Stromal cell of bone marrow (primary cell): Measurements from ENCODE around the gene ELMO1.

Experiments used
- DNase-seq: peaks from one replicate; pipeline ENCODE4 v3.0.0-alpha.2; 2012; ENCODE audit warnings: low read depth

The ELMO1 gene

DNA sequence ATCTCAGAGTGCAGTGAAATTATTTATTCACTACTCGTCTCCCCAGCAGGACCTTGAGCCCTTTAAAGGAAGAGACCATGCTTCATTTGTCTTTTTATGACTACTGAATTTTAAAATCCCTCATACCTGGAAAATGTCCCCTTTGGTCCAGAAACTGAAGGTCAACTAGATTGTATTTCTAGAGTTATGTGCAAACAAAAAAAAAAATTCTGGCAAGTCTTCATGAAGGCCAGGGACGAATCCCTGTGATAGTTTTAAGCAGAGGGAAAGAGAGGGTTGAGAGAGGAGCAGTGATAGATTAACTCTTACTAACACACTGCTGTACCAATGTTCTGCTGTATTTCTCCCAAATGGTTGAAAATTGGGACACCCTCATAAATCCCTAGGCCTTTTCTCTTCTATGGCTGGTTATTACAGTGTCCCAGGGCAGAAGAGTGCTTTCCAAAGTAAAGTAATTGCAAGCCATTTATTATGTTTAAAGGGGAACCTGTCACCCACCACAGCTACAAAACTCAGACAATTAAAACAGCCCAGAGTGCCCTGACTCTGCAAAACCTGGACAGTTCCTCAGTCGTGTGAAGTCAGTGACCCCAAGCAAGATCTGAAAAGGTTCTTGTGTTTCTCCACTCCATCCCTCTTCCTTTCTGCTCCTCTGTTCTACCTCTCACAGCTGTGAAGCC is 541.6 kb downstream of the ELMO1 start:
- no peak for DNase-seq

DNA sequence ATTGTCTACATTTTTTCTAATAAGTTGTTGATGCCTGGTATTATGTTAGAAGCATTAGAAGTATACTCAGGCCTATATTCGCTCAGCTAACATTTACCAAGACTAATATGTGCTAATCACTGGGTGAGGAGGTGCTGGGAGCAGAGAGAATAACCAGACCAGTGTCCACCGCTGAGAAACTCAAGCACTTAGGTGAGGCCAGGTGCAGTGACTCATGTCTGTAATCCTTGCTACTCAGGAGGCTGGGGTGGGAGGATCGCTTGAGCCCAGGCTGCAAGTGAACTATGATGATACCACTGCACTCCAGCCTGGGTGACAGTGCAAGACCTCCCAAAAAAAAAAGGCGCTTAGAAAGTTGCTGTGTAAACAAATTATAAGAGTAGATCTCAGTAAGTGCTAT is 542.2 kb downstream of the ELMO1 start:
- no peak for DNase-seq

DNA sequence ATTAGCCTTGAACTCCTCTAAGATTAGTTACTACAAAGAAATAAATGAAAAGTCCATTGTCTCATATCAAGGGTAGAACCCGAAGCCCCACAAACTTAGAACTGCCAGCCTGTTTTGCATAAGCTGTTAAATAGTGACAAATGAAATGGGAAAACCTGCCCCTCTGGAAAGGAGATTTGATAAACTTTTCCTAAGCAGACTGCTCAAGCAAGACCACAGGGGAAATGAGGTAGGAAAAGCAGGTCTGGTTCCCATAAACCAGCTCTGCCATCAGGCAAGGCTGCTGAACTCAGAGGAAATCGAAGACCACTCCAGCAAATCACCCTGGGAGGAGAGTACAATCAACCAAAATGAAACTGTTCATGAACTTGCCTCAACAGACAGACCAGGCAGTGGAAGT is 542.8 kb downstream of the ELMO1 start:
- DNase-seq = no peak

DNA sequence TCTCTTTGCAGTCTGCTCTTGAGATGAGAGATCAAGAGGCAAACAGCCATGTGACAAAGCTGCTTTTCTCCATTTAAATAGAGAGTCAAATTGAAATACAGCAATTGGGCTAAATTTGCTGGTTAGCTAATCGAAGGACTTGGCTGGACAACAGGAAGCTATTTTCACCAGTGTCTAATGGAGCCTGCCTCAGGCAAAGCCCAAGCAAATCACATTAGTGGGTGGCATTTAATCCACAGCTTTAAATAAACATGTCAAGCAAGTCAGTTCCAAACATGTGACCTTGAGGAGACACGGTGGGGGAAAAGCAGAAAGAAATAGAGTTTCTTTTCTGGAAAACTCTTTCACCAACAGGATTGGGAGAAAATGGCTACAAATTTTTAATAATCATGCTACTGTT is 543.9 kb downstream of the ELMO1 start:
- no peak for DNase-seq

DNA sequence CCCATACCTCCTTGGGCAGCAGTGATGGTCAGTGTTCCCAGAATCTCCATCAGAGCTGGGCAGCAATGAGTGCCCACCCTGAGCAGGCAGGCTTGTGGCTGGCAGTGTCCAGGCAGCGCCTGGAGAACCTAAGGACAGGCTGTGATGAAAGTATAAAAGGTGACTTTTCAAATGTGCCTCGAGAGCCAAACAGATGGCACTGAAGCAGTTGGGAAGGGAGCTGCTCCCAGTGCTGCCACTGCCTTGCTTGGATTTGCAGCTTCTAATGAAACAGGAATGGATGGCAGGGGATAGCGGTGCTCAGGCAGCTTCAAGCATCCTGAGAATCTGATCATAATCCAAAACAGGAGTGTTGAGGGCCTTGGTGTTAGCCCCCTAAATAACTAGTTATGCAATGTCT is 544.6 kb downstream of the ELMO1 start:
- no peak for DNase-seq

DNA sequence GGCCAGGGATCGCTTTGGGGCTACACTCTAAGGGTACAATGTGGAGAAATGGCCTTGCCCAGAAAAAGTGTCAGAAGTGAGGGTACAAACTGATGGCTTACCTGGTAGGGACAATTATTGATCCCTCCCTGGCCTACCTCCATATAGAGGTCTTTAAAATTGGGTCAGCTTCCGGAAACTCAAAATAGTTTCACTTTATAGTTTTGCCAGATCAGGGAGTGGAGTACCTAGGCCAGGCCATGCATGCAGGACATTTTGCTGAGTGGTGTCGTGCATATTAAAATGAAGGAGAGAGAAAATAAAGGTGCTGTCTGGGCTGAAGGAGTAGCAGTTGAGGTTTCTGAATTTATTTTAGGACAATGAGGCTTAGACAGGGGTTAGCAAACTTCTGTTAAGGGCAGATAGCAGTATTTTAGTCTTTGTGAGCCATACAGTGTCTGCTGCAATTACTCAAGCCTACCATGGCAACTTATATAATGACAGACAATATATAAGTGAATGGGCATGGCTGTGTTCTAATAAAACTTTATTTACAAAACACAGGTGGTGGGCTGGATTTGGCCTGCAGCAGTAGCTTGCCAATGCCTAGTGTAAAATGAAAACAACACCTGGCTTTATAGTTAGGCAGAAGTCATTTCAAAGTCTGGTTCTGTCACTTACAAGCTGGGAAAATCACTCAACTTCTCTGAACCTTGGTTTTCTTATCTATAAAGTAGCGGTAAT is 547.5 kb downstream of the ELMO1 start:
- no peak for DNase-seq

DNA sequence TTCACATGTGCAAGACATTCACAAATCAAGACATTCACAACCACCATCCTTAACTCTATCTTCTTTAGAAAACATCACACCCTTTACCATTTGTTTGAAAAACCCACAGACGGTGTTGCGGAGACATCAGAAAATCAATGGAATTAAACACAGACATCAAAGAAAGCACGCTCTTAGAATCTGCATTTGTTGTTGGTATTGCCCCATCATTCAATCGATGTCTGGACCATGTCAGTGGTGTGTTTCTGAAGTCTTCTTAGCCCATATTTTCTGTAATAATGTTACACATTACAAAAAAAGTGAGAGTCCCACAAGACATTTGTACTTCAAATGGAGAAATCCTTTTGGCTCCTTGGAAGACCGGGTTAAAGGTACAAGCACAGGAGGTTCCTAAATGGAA is 550.5 kb downstream of the ELMO1 start:
- DNase-seq = no peak

DNA sequence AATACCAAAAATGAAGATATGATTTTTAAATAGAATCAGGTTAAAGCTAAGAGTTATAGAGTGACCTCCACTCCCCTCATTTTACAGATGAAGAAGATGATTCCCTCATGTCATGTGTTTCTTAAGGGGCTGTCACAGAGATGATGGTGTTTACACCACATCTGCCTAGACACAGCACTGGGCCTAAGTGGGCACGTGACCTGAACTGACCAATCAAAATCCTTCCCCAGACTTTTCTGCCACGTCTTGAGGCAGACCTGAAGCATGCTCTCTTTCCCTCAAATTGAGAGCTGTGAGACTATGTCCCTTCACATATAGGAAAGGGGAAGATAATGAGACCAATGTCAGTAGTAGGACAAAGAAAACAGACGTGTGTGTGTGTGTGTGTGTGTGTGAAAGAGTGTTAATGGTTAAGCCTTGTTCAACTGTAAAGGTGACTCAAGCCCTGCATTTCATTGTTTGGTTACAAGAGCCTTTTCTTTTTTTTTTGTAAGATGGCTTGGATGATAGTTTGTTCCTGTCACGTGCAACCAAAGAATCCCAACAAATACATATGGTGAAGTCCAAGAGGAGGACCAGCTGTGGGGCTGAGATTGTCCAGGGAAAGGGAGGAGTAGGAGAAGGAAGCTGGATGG is 551.6 kb downstream of the ELMO1 start:
- DNase-seq = no peak

DNA sequence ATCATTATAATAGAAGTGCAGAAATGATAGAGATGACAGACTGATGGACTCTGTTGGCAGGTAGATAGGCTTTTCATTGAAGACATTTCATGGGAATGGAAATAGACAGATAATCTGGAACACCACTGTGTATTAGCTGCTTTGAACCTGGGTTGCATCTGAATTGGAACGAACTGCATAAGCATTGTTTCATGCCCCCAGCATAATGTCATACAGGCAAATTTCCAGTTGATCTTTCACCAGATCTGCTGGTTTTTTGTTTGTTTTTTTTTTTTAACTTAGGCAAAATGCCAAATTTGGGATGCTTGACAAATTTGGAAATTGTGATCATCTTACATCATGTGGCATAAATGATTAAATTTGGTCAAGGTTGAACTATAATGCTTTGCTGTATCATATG is 552.2 kb downstream of the ELMO1 start:
- no peak for DNase-seq

DNA sequence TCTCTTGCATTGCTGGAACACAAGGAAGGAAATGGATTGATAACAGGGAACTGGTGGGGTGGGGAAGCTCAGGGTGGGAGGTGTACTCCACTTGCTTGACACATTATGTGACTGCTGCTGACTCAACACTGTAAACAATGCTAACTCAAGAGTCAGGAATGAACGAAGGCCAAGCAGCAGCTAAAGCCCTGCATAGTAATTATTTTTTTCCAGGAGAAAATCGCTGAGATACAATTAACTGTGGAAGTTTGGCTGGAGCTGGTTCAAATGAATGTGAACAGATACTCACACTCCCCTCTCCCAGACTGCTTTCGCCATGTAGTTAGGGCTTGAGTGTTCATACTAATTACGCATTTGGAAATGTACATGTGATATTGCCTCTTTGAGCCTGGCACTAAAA is 553.5 kb downstream of the ELMO1 start:
- DNase-seq = no peak

DNA sequence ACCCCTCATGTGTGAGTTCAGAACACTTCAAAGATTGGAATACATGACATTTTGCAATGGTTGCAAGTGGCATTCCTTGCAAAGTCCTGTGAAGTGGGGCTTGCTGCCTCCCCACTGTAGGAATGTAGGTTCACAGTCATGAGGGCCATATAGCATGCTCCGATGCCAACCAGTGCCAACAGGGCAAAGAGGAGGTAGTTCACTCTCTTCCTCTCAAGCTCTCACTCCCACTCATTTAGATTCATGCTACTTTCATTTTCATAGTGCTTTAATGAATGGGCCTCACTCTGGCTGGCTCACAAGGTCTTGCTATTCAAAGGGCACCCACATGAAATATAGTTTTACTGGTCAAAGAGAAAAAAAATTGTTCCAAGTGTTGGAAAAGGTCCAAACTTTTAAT is 554.5 kb downstream of the ELMO1 start:
- DNase-seq = no peak

DNA sequence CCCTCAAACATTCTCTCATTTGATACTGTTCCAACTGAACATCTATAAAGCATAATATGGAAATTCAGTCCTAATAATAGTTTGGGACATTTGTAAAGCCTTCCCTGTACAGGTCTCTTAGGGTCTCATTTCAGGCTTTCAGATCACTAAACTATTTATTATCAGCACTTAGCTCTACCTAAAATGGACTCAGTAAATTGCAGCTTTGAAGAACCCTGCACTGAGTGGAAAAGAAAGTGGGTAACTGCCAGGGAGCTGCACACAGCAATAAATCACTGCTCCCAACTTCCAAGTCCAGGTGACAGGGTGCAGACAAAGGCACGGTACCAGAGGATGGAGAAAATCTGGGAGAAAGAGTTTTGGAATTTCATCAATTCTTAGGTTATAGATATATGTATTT is 559.5 kb downstream of the ELMO1 start:
- no peak for DNase-seq

DNA sequence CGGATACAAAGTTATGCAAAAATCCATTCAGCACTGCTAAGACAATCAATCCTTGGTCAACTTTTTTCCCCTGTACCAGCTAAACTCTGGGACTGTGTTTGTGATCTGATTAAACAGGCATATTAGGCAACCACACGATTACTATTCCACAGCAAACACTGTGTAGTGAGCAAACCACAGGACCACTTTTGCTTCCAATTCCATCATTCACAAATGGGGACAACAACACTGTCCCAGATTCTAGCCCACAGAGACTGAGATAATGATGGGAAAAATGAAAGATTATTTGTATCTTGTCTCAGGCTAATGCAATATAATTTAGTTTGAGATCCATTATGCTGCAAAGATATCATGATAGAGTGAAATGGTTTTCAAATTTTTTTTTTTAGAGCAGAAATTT is 560.7 kb downstream of the ELMO1 start:
- DNase-seq = no peak

DNA sequence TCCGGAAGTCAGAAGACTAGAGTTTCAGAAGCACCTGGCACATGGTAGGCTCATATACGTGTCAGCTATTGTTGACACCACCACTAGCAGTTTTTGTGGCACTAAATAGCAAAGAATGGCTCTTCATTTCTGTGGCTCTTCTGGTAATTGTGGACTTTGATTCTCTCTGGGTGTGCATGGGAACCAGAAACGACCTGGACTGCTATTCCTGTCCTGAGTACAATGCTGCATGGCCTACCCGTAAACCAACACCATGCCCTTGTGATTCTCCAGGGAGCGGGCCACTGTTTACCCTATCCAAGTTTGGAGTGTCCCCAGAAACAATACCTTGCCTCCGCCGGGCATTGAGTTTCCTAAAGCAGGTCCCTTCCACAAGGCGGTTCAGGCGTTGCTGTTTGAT is 561.4 kb downstream of the ELMO1 start:
- DNase-seq = no peak

DNA sequence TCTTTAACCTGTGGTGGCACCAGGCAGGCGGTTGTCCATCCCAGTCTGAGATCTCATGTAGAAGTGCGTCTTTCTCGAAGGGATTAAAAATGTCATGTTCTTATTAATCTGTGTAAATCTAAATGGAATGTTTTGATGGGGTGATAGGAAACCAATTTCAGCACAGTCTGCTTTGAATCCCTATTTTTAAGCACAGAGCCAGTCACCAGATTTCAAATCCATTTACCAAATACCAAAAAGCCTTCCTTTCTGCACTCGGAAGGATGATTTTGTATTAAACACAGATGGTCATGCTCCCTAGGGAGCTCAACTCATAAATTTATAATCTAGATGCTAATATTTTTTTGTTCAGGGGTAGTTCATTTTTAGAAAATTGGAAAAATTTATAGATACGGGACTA is 563.8 kb downstream of the ELMO1 start:
- no peak for DNase-seq

DNA sequence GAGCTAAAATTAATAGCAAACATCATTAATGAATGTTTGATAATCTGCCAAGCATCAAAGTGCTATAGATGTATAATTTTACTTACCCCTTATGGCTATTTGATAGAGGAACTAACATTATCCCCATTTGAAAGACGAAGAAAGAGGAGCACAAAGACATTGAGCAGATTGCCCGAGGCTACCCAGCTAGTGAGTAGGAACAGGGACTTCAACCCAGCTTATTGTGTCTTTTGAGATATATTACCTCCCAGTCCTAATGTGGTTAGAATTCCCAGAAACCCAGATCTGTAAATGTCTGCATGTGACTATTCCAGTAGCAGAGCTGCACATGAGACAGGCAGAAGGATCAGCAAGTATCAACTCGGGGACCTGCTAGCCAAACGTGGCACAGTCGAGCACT is 564.3 kb downstream of the ELMO1 start:
- no peak for DNase-seq

DNA sequence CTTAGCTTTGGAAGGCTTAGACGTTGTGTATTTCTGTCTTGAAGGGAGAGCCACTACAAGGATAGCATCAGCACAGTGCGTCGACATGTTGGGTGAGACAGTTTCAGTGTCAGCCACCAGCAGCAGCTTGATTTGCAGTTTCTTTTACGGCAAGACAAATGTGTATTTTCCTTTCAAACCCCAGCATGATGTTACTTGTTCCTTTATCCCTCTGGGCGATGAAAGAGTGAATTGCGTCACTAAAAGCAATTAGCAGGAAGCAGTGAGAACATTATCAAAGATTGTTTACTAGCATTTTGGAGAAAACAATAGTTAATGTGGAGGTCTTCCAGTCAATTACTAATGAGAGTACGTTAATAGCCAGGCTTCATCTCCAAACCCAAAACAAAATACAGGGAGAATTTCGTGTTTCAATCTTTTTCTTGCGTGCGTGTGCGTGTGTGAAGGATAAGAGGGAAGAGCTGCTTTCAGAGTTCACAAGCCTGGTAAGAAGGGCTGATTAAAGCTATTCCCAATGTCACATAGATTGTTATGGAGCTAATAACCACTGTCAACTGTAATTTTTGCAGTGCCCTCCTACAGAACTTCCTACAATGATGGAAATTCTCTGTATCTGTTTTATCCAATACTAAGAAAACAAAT is 567.3 kb downstream of the ELMO1 start:
- no peak for DNase-seq

DNA sequence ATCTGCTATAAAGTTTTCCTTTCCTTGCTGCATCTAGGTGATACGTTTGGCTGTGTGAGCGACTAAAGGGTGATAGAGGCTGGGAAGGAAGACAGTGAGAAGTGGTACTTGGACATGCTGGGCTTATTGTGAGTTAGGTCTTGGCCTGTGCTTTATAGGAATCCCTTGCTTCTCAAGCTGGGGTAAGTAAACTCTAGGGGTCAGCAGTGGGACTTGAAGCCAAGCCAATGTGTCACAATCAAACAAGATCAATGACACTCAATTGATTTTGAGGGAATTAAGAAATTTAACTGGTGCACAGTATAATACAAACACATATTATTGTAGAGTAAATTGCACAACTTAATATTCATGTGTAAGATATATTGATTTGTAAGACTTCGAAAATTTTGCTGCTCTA is 568.6 kb downstream of the ELMO1 start:
- DNase-seq = no peak

DNA sequence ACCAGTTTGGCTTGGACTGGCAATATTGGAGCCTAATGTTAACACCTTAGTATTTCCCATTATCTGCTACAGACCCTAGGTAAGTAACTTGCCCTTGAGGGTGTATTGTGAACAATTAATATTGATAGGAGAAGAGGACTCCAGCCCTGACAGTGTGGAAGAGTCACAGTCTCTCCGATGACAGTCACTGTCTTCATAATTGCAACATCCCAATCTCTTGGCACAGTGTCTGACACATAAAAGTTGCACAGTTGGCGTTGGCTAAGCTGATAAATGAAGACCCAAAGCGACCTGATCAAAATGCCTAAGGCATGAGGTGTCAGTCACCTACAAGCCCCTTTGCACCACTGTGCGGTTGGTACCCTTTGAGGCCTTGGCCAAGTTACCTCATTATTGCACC is 569.6 kb downstream of the ELMO1 start:
- no peak for DNase-seq

DNA sequence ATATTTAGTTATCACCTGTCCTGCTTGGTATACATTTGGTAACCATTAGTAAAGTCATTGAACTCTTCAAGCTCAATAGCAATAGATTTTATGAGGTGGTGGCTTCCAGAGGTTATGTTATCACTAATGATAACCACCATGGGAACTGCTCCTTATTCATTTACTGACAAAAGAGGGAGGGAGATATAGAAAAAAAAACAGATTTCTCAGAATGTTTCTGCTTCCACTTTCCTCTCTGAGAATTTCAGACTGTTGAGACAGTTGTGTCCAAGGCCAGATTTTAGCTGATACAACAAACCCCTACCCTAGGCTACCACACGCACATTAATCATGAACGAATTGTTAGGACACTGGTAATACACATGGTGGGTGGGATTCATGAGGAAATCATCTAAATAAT is 570.4 kb downstream of the ELMO1 start:
- no peak for DNase-seq

DNA sequence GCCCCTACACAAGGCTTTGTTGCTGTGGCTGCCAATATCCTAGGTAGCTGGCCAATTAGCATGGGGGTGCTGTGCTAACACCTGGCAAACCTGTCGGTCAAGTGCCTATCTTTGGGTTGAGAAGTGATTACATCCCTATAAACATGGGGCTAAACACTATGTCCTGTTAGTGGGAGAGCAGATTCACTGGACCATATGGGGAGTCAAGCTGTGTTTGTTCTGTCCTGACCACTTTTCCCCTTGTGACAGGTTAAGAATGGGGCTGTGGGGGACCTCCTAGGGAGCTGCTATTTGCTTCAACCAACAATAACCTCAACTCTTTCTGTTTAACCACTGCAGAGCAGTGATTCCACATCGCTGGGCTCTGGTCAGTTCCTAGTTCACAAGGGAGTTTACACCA is 572.9 kb downstream of the ELMO1 start:
- no peak for DNase-seq

DNA sequence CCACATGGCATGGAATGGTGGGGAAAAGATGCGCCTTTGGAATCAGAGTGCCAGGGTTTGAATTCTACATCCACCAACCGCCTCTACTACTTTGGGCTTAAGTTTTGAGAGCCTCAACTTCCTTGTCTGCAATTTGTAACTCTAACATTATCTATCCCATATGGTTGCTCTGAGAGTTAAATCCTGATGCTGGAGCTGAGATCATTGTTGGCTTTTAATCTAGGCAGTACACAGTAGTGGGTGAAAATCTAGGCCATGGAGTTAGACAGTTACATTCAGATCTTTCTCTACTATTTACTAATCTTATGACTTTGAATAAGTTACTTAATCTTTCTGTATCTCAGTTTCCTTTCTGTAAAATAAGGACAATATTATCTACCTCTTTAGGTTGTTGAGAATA is 574.6 kb downstream of the ELMO1 start:
- no peak for DNase-seq

DNA sequence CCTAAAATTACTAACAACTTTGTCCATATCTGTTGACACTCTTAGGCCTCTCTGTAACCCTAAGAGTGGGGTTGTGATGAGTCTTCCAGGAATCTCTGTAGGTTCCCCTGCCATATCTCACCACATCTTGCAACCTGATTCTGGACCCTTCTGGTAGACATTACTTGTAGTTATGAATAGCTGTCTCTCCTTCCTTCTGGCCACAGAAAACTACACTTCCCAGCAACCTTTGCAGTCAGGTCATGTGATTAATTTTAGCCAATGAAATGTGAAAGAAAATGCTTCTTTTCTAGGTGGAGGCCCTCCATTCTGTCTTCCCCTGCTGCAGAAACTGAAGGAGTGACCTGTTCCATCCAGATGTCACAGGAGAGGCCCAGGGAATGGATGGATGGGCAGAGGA is 576.8 kb downstream of the ELMO1 start:
- DNase-seq = no peak
